Psoas muscle (tissue), 8 donors: Measurements from ENCODE around the gene IFT88. TPM values are rescaled to one million over a fixed set of nuclear protein-coding genes. Genes with fewer than 3 reads are reported as not detected.

ENCODE experiments used
- ATAC-seq, 4 donors: fragments of 200-7000 bp; cut with Tn5 transposase; one replicate each; pipeline ENCODE4 v1.9.1; 2020; ENCODE audit warnings: moderate library complexity in 3 of 4, mild to moderate bottlenecking in 2 of 4
- DNase-seq, 2 donors: peaks; one replicate each; pipeline ENCODE4 v3.0.0-alpha.2; 2020
- H3K27ac ChIP-seq: fragments of 200-600 bp; one replicate; pipeline ENCODE4 v1.8.0; 2022
- H3K27me3 ChIP-seq, 3 donors: fragments of 200-600 bp in 1 of 3; one replicate each; pipeline versions ENCODE4 v1.6.1 to v1.8.0; 2013 to 2022; ENCODE audit warnings: low read length in 2 of 3, mild to moderate bottlenecking in 2 of 3, moderate library complexity in 1 of 3; ENCODE audit not compliant: insufficient read depth in 3 of 3
- H3K36me3 ChIP-seq, 2 donors: fragments of 200-600 bp in 1 of 2; one replicate each; pipeline versions ENCODE4 v1.6.1 to v1.8.0; 2013 to 2022; ENCODE audit warnings: low read depth in 1 of 2, mild to moderate bottlenecking in 1 of 2, moderate library complexity in 1 of 2; ENCODE audit not compliant: insufficient read depth in 1 of 2
- H3K4me1 ChIP-seq: fragments of 200-600 bp; one replicate; pipeline ENCODE4 v1.8.0; 2022
- H3K4me3 ChIP-seq: fragments of 200-600 bp; one replicate; pipeline ENCODE4 v1.8.0; 2022; ENCODE audit warnings: mild to moderate bottlenecking
- H3K9me3 ChIP-seq: fragments of 200-600 bp; one replicate; pipeline ENCODE4 v1.8.0; 2022
- WGBS, 3 donors: extraction: QIAGEN DNeasy Blood & Tissue Kit; methylation state at CpG; one replicate each; pipeline versions ENCODE4 v1.1.6 to v1.1.7; 2013; 5-methylcytosine and 5-hydroxymethylcytosine counted together
- intact Hi-C, 2 donors: fragments of 100-400 bp; cut with DNase I; formaldehyde crosslinking; loops; one replicate each; pipeline versions ENCODE4 v1.11.0 to v1.14.2; 2022
- polyA plus RNA-seq, 3 donors: library from polyadenylated mRNA; stranded (reverse); fragments of 200-250 nt; gene quantifications; one replicate each; pipeline ENCODE4 v1.2.3, GENCODE V29; 2013
- total RNA-seq, 4 donors: library from RNA; stranded (reverse); fragmentation: NEBNext Ultra II Directional in 2 of 4; extraction: Animal tissue kit (Norgen Biotek cat#: 25700) in 2 of 4; gene quantifications; one replicate each; pipeline versions ENCODE4 v1.2.1 to v1.2.4, GENCODE V29; 2021 to 2023
- TF ChIP-seq, protein P1 (sequence below): fragments of 200-600 bp; IDR thresholded peaks from one replicate; pipeline ENCODE4 v1.8.0; 2022; ENCODE audit warnings: antibody characterized with exemption
- donor health status: healthy with polysubstance abuse.
- donor health status: DM: no; HTN: no; CAD: no; lungs with moderate emphysema.
- donor health status: Bipolar disorder and iron deficiency.
- donor health status: healthy.
- donor health status: DM: yes; HTN: yes; CAD: no.
- donor health status: DM: no; HTN: no; CAD: no.
- donor health status: DM: no; HTN: no; CAD: no.
- donor health status: DM: yes; HTN: yes; CAD: no.

IFT88 gene
- total and polyA plus RNA-seq, 7 donors: 3.9 to 9.8 (median 4.6) TPM

- Histone ChIP-seq H3K9me3 (no peaks in the 10 kb centered on the region), H3K27ac (no peak overlapping the region), H3K36me3 (peaks cover 0 to 10% of the 10 kb centered on the region in 2 donors), H3K4me1 (no peaks in the 10 kb centered on the region), H3K27me3 (no peaks in the 10 kb centered on the region), H3K4me3 (no peak overlapping the region)
- WGBS, 3 donors: 97 to 99% (median 98%) methylated on average over 22 of the region's 22 CpGs
- intact Hi-C loops: no loop called here
- TF ChIP-seq, protein P1, sequence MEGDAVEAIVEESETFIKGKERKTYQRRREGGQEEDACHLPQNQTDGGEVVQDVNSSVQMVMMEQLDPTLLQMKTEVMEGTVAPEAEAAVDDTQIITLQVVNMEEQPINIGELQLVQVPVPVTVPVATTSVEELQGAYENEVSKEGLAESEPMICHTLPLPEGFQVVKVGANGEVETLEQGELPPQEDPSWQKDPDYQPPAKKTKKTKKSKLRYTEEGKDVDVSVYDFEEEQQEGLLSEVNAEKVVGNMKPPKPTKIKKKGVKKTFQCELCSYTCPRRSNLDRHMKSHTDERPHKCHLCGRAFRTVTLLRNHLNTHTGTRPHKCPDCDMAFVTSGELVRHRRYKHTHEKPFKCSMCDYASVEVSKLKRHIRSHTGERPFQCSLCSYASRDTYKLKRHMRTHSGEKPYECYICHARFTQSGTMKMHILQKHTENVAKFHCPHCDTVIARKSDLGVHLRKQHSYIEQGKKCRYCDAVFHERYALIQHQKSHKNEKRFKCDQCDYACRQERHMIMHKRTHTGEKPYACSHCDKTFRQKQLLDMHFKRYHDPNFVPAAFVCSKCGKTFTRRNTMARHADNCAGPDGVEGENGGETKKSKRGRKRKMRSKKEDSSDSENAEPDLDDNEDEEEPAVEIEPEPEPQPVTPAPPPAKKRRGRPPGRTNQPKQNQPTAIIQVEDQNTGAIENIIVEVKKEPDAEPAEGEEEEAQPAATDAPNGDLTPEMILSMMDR: no peak
- no peak for ATAC-seq
- DNase-seq: no peak
Measured at GRCh38 chr13:20740021-20740420, 173.1 kb downstream of the IFT88 start.

Other genes with a start within 250 kb of the IFT88 start
- gene CRYL1, start 41.3 kb upstream of the IFT88 start, total RNA-seq: 10 to 100 TPM; 12.4 to 17.0 (median 14.2) TPM
- gene CRYL1, start 41.3 kb upstream of the IFT88 start, polyA plus RNA-seq: 10 to 100 TPM in 1 of 3 donors, 1 to 10 TPM in 2; 6.4 to 18.5 (median 8.2) TPM
- 10 to 100 TPM in 3 of 4 donors, 1 to 10 TPM in 1; 3.0 to 78.9 (median 39.4) TPM for gene IL17D, start 136.5 kb downstream of the IFT88 start, total RNA-seq
- gene IL17D, start 136.5 kb downstream of the IFT88 start, polyA plus RNA-seq: 1 to 10 TPM; 1.0 to 7.7 (median 5.6) TPM
- gene EEF1AKMT1, start 206.8 kb downstream of the IFT88 start, total RNA-seq: 1 to 10 TPM; 8.2 to 8.9 (median 8.2) TPM
- 1 to 10 TPM; 5.1 to 9.9 (median 7.1) TPM for gene EEF1AKMT1, start 206.8 kb downstream of the IFT88 start, polyA plus RNA-seq